Measurements from ENCODE around the gene SLC7A8.

GRCh38 chr14:23149745-23150144 lies 33.7 kb downstream of the SLC7A8 start:
- no peak for TF ChIP-seq POLR2A (IDR thresholded peaks at IDR 0.05)
- TF ChIP-seq, protein P1, sequence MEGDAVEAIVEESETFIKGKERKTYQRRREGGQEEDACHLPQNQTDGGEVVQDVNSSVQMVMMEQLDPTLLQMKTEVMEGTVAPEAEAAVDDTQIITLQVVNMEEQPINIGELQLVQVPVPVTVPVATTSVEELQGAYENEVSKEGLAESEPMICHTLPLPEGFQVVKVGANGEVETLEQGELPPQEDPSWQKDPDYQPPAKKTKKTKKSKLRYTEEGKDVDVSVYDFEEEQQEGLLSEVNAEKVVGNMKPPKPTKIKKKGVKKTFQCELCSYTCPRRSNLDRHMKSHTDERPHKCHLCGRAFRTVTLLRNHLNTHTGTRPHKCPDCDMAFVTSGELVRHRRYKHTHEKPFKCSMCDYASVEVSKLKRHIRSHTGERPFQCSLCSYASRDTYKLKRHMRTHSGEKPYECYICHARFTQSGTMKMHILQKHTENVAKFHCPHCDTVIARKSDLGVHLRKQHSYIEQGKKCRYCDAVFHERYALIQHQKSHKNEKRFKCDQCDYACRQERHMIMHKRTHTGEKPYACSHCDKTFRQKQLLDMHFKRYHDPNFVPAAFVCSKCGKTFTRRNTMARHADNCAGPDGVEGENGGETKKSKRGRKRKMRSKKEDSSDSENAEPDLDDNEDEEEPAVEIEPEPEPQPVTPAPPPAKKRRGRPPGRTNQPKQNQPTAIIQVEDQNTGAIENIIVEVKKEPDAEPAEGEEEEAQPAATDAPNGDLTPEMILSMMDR (IDR thresholded peaks at IDR 0.05) = no peak

Measured in heart left ventricle (tissue), 13 donors.